Esophagus squamous epithelium (tissue), 5 donors: ENCODE measurements around the gene RNF166. TPM values are rescaled to one million over a fixed set of nuclear protein-coding genes. Genes with fewer than 3 reads are reported as not detected.

Source experiments
- DNase-seq: peaks from one replicate; lab custom pipeline; 2025; lab: John Stamatoyannopoulos, UW
- H3K27ac ChIP-seq, 4 donors: fragments of 200-600 bp; sonication (generic); one replicate each; pipeline ENCODE4 v1.5.1; 2016 to 2019; ENCODE audit warnings: mild to moderate bottlenecking in 1 of 4
- H3K27me3 ChIP-seq, 4 donors: fragments of 200-600 bp; sonication (generic); 1 replicate in 3 of 4; 2 replicates in 1 of 4; pipeline versions ENCODE4 v1.5.1 to v1.6.0; 2017 to 2021; ENCODE audit warnings: antibody characterized with exemption in 1 of 4
- H3K36me3 ChIP-seq, 3 donors: fragments of 200-600 bp; sonication (generic); one replicate each; pipeline ENCODE4 v1.5.1; 2016 to 2019
- H3K4me1 ChIP-seq, 3 donors: fragments of 200-600 bp; sonication (generic); one replicate each; pipeline ENCODE4 v1.5.1; 2017 to 2019
- H3K4me3 ChIP-seq, 4 donors: fragments of 200-600 bp; sonication (generic); 1 replicate in 3 of 4; 2 replicates in 1 of 4; pipeline ENCODE4 v1.5.1; 2016 to 2019; ENCODE audit warnings: mild to moderate bottlenecking in 2 of 4, moderate library complexity in 1 of 4
- H3K9me3 ChIP-seq, 3 donors: fragments of 200-600 bp; sonication (generic); one replicate each; pipeline ENCODE4 v1.5.1; 2016 to 2019
- POLR2A ChIP-seq, 4 donors: fragments of 450-650 bp; IDR thresholded peaks; one replicate each; pipeline ENCODE4 v1.6.1; 2017; ENCODE audit warnings: antibody characterized with exemption in 4 of 4, mild to moderate bottlenecking in 4 of 4, moderate library complexity in 3 of 4
- WGBS, 2 donors: methylation state at CpG; one replicate each; pipeline ENCODE4 v1.1.5; 2018; 5-methylcytosine and 5-hydroxymethylcytosine counted together
- intact Hi-C: fragments of 100-400 bp; cut with DNase I; formaldehyde crosslinking; loops from one replicate; pipeline ENCODE4 v1.15.0; 2022
- total RNA-seq, 4 donors: library from RNA; depleted of rRNA; stranded (reverse); fragments of >200 nt; gene quantifications; one replicate each; pipeline ENCODE4 v1.1.0, GENCODE V29; 2016
- TF ChIP-seq, protein P1 (sequence below), 6 experiments: fragments of 450-650 bp in 4 of 6; fragments of 200-600 bp in 2 of 6; sonication (generic) in 2 of 6; IDR thresholded peaks; one replicate each; pipeline ENCODE4 v1.5.1; 2016 to 2019; ENCODE audit warnings: antibody characterized with exemption in 6 of 6, mild to moderate bottlenecking in 4 of 6, moderate library complexity in 4 of 6
- donor health status: DM: yes; HTN: yes; CAD: no.

The RNF166 gene
- total RNA-seq, 4 donors from 2014 or later, result 7.1 to 16.8 (median 9.6) TPM

GRCh38 chr16:88700322-88700635, 5.9 kb downstream of the RNF166 start:
- peaks cover 10 to 54% (median 11%) of the 10 kb centered on the region in 3 donors for H3K36me3 ChIP-seq
- peak overlapping the region in 1 of 4 donors; percentile 99 for H3K4me3 ChIP-seq
- intact Hi-C loops, result no loop called here

DNA sequence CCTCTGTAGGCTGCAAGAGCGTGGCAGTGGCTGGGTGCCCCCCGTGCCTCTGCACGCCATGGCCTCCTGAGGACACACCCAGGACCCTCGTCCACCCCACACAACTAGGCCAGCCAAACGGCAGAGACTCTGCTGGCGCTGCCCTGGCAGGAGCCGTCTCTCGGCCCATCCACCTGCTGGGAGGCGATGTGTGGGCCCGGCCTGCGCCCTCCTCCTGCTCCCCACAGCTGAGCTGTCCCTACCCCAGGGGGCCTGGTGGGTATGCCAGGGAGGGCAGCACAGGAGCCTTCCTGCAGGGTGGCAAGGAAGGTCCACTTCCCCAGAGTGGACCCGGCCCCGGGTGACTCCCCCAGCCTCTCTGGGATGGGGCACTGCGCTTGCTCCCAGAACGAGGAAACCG, 7.0 kb downstream of the RNF166 start:
- peaks cover 8 to 45% (median 10%) of the 10 kb centered on the region in 3 donors for H3K4me1 ChIP-seq
- DNase-seq, result no peak
- H3K4me3 ChIP-seq, result no peak overlapping the region
- H3K36me3 ChIP-seq, result peaks cover 10 to 54% (median 11%) of the 10 kb centered on the region in 3 donors
- peaks cover 0 to 2% (median 0%) of the 10 kb centered on the region in 4 donors for H3K27me3 ChIP-seq
- H3K27ac ChIP-seq, result no peak overlapping the region
- TF ChIP-seq, protein P1, sequence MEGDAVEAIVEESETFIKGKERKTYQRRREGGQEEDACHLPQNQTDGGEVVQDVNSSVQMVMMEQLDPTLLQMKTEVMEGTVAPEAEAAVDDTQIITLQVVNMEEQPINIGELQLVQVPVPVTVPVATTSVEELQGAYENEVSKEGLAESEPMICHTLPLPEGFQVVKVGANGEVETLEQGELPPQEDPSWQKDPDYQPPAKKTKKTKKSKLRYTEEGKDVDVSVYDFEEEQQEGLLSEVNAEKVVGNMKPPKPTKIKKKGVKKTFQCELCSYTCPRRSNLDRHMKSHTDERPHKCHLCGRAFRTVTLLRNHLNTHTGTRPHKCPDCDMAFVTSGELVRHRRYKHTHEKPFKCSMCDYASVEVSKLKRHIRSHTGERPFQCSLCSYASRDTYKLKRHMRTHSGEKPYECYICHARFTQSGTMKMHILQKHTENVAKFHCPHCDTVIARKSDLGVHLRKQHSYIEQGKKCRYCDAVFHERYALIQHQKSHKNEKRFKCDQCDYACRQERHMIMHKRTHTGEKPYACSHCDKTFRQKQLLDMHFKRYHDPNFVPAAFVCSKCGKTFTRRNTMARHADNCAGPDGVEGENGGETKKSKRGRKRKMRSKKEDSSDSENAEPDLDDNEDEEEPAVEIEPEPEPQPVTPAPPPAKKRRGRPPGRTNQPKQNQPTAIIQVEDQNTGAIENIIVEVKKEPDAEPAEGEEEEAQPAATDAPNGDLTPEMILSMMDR (IDR thresholded peaks at IDR 0.05), result no peak
- no peak for TF ChIP-seq POLR2A (IDR thresholded peaks at IDR 0.05)
- no peaks in the 10 kb centered on the region for H3K9me3 ChIP-seq
- intact Hi-C loops, result no loop called here
- WGBS, 2 donors, result 97% methylated on average over 7 of the region's 16 CpGs; no CpG with 5 or more reads in 1 of the 2 donors

More at GRCh38 chr16:88700322-88700635, 5.9 kb downstream of the RNF166 start:
- Histone ChIP-seq H3K9me3 (no peaks in the 10 kb centered on the region), H3K4me1 (peaks cover 14 to 56% (median 18%) of the 10 kb centered on the region in 3 donors), H3K27ac (peak overlapping the region; percentile 53 to 95 (median 74)), H3K27me3 (no peaks in the 10 kb centered on the region)
- no peak for DNase-seq
- no peak for TF ChIP-seq POLR2A (IDR thresholded peaks at IDR 0.05)
- TF ChIP-seq, protein P1 (IDR thresholded peaks at IDR 0.05), result no peak
- 60% methylated on average over 1 of the region's 14 CpGs; no CpG with 5 or more reads in 1 of the 2 donors for WGBS, 2 donors

GRCh38 chr16:88698646-88699045, 7.6 kb downstream of the RNF166 start:
- no CpG with 5 or more reads among the region's 25 CpGs for WGBS, 2 donors
- DNase-seq, result no peak
- Histone ChIP-seq H3K4me3 (no peak overlapping the region), H3K27ac (no peak overlapping the region), H3K27me3 (peaks cover 0 to 7% (median 0%) of the 10 kb centered on the region in 4 donors), H3K9me3 (no peaks in the 10 kb centered on the region), H3K36me3 (peaks cover 10 to 54% (median 11%) of the 10 kb centered on the region in 3 donors), H3K4me1 (peaks cover 8 to 40% (median 10%) of the 10 kb centered on the region in 3 donors)
- intact Hi-C loops, result no loop called here
- TF ChIP-seq POLR2A (IDR thresholded peaks at IDR 0.05), result no peak
- TF ChIP-seq, protein P1 (IDR thresholded peaks at IDR 0.05), result no peak

GRCh38 chr16:88697831-88698615, 8.2 kb downstream of the RNF166 start:
- intact Hi-C loops, result no loop called here
- no peak overlapping the region for H3K4me3 ChIP-seq
- H3K27me3 ChIP-seq, result peaks cover 0 to 13% (median 0%) of the 10 kb centered on the region in 4 donors
- peaks cover 10 to 54% (median 11%) of the 10 kb centered on the region in 3 donors for H3K36me3 ChIP-seq
- H3K9me3 ChIP-seq, result no peaks in the 10 kb centered on the region
- DNase-seq, result no peak
- no peak overlapping the region for H3K27ac ChIP-seq
- TF ChIP-seq, protein P1 (IDR thresholded peaks at IDR 0.05), result no peak
- TF ChIP-seq POLR2A (IDR thresholded peaks at IDR 0.05), result no peak
- peaks cover 8 to 33% (median 10%) of the 10 kb centered on the region in 3 donors for H3K4me1 ChIP-seq
- 72 to 77% methylated on average over 21 to 23 of the region's 37 CpGs for WGBS, 2 donors
